ENCODE measurements around the gene ASIC2.
A peak's percentile ranks its signal among the peaks of the same experiment; 100 is the strongest.

Gene ASIC2

DNA sequence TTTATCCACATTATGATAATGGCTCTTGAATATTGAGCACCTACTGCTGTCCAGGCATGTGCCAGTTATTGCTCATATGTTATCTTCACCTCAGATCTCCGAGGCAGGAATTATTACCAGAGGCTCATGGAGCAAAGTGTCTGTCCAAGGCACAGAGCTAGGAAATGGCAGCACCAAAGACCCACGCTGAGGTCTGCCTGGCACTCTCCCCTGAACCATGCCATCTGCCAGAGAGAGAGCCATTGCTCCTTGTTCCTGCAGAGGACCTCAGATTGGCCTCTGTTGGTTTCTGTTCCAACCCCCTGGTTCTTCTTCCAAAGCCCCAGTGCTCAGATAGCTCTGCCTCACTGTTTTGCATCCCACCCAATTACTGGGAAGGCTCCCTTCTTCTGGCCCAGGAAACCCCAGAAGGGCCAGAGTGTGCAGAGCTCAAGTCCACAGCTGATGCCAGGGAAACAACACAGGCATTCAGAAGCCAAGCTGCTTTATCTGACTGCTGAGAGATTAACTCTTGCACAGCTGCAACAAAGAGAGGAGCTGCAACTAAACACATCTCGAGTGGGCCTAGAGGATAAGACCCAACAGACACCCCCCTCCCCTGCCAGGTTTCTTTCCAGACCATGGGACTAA, 5.9 kb downstream of the ASIC2 start (continued):
- no peak for TF ChIP-seq ZNF324 (tag by site-specific recombination; IDR thresholded peaks at IDR 0.05)
- no peak for TF ChIP-seq ZSCAN30 (tag by site-specific recombination; IDR thresholded peaks at IDR 0.05)

DNA sequence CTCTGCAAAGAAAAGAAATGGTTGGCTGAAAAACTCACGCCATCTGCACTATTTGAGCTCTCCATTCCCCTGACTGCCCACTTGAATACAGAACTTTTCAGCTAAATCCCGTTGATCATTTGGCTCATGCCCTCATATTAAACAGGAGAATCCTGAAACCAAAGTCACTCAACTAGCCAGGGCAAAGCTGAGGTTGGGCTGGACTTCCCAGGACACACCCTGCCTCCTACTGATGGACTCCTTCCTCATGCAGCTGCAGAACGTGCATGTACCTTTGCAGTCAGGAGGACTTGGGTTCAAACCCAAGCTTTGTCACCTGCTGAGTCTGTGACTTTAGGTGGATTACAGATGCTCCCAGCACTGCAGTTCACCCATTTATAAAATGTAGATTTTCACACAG, 7.7 kb downstream of the ASIC2 start:
- H3K4me1 ChIP-seq (ENCODE audit: control insufficient read depth, insufficient read depth, low read length), result peaks cover 5% of the 10 kb centered on the region
- POLR2A ChIA-PET, result no interaction called here
- H3K27ac ChIP-seq (ENCODE audit: extremely low read depth, low read depth, low read length), result no peak overlapping the region
- H3K4me3 ChIP-seq (ENCODE audit: low read depth, low read length), result no peak overlapping the region
- no peaks in the 10 kb centered on the region for H3K36me3 ChIP-seq (ENCODE audit: control insufficient read depth in 2 of 2, insufficient read depth in 1 of 2, low read length in 2 of 2)
- CTCF ChIA-PET, result interaction anchor here (0.6 kb wide), 1 partner anchor 286 kb away, joined by 3 read pairs; no protein-coding TSS in a partner anchor
- TF ChIP-seq ZNF664 (tag by site-specific recombination; IDR thresholded peaks at IDR 0.05), result no peak
- TF ChIP-seq, protein P1, sequence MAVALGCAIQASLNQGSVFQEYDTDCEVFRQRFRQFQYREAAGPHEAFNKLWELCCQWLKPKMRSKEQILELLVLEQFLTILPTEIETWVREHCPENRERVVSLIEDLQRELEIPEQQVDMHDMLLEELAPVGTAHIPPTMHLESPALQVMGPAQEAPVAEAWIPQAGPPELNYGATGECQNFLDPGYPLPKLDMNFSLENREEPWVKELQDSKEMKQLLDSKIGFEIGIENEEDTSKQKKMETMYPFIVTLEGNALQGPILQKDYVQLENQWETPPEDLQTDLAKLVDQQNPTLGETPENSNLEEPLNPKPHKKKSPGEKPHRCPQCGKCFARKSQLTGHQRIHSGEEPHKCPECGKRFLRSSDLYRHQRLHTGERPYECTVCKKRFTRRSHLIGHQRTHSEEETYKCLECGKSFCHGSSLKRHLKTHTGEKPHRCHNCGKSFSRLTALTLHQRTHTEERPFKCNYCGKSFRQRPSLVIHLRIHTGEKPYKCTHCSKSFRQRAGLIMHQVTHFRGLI (tag by site-specific recombination; IDR thresholded peaks at IDR 0.05), result peak; percentile 77
- H3K9me3 ChIP-seq (ENCODE audit: control insufficient read depth, insufficient read depth, low read depth, low read length), result no peaks in the 10 kb centered on the region

DNA sequence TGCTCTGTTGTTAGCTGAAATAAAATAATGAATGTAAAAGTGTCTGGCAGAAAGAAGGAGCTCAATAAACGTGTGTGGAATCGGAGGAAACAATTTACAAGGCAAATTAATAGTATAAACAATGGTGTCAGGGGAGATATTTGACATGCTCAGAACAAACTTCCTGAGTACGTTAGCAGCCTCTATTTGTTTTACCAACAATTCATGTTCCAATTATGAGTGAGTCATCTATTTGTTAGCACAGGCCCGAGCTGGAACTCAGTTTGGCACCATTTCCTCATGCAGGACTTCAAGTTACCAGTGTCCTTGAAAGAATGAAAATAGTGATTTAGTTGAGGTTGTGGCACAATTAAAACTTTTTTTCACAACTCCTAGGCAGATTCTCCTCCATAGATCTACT, 9.1 kb downstream of the ASIC2 start:
- ChIA-PET CTCF (interaction anchor here (1.3 kb wide), 1 partner anchor 9 kb away, joined by 4 read pairs; the partner anchor contains the start of gene ASIC2), POLR2A (no interaction called here)
- peak; percentile 44; the same call in 1 of the 2 replicates for TF ChIP-seq ZNF629 (tag by site-specific recombination; IDR thresholded peaks at IDR 0.05)
- TF ChIP-seq ZNF610 (tag by site-specific recombination; IDR thresholded peaks at IDR 0.05; ENCODE audit: borderline replicate concordance), result no peak
- TF ChIP-seq ZNF600 (tag by site-specific recombination; IDR thresholded peaks at IDR 0.05), result peak; percentile 42; the same call in 1 of the 2 replicates
- TF ChIP-seq, protein P2, sequence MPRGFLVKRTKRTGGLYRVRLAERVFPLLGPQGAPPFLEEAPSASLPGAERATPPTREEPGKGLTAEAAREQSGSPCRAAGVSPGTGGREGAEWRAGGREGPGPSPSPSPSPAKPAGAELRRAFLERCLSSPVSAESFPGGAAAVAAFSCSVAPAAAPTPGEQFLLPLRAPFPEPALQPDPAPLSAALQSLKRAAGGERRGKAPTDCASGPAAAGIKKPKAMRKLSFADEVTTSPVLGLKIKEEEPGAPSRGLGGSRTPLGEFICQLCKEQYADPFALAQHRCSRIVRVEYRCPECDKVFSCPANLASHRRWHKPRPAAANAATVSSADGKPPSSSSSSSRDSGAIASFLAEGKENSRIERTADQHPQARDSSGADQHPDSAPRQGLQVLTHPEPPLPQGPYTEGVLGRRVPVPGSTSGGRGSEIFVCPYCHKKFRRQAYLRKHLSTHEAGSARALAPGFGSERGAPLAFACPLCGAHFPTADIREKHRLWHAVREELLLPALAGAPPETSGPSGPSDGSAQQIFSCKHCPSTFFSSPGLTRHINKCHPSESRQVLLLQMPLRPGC (tag by site-specific recombination; IDR thresholded peaks at IDR 0.05), result peak; percentile 50
- TF ChIP-seq ZFP69B (tag by site-specific recombination; IDR thresholded peaks at IDR 0.05), result no peak
- 0 out of 2 replicates have a peak, but pooled peaks have one; percentile 31 for TF ChIP-seq ZNF366 (tag by site-specific recombination; conservative IDR thresholded peaks at IDR 0.05)
- TF ChIP-seq OSR2 (tag by site-specific recombination; IDR thresholded peaks at IDR 0.05), result peak; percentile 18; the same call in 1 of the 2 replicates
- Histone ChIP-seq H3K27ac (ENCODE audit: extremely low read depth, low read depth, low read length) (no peak overlapping the region), H3K4me1 (ENCODE audit: control insufficient read depth, insufficient read depth, low read length) (peaks cover 5% of the 10 kb centered on the region), H3K9me3 (ENCODE audit: control insufficient read depth, insufficient read depth, low read depth, low read length) (no peaks in the 10 kb centered on the region), H3K4me3 (ENCODE audit: low read depth, low read length) (no peak overlapping the region), H3K36me3 (ENCODE audit: control insufficient read depth in 2 of 2, insufficient read depth in 1 of 2, low read length in 2 of 2) (no peaks in the 10 kb centered on the region)

DNA sequence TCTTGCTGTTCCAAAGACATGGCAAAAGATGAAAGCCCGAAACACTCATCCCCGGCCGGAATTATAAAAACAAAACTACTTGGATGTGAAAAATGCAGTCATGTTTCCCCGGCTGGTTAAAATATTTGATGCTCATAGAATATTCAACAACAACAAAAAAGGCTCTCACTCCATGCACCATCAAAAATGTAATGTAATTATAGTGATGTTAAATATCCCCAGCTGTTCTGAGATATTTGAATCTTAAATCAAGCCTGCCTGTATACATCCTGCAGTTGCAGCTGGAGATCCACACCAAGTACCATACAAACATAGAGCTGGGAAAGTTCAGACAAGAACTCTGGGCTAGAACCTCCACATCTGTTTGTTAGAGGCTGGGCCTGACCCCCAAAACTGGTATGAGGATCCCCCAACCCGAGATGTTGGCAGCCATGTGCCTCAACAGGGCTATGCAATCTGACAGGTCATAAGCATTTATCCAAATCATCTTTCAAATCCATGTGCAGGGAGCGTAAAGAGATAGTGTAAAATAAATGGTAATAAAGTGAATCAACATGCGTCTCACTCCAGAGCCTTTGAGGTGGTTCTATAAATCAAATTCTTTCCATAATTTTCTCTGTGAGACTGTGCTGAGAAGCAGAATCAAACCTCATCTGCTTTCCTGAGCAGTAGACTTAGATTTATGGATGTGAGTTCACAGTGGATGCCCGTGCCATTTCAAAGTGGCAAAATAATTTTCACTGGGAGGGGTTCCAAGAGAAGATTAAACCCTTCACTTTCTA, 12.7 kb downstream of the ASIC2 start:
- H3K27ac ChIP-seq (ENCODE audit: extremely low read depth, low read depth, low read length), result no peak overlapping the region
- ChIA-PET POLR2A (no interaction called here), CTCF (no interaction called here)
- no peak overlapping the region for H3K4me3 ChIP-seq (ENCODE audit: low read depth, low read length)
- H3K4me1 ChIP-seq (ENCODE audit: control insufficient read depth, insufficient read depth, low read length), result peaks cover 5% of the 10 kb centered on the region
- H3K36me3 ChIP-seq (ENCODE audit: control insufficient read depth in 2 of 2, insufficient read depth in 1 of 2, low read length in 2 of 2), result no peaks in the 10 kb centered on the region
- H3K9me3 ChIP-seq (ENCODE audit: control insufficient read depth, insufficient read depth, low read depth, low read length), result no peaks in the 10 kb centered on the region
- TF ChIP-seq, protein P3, sequence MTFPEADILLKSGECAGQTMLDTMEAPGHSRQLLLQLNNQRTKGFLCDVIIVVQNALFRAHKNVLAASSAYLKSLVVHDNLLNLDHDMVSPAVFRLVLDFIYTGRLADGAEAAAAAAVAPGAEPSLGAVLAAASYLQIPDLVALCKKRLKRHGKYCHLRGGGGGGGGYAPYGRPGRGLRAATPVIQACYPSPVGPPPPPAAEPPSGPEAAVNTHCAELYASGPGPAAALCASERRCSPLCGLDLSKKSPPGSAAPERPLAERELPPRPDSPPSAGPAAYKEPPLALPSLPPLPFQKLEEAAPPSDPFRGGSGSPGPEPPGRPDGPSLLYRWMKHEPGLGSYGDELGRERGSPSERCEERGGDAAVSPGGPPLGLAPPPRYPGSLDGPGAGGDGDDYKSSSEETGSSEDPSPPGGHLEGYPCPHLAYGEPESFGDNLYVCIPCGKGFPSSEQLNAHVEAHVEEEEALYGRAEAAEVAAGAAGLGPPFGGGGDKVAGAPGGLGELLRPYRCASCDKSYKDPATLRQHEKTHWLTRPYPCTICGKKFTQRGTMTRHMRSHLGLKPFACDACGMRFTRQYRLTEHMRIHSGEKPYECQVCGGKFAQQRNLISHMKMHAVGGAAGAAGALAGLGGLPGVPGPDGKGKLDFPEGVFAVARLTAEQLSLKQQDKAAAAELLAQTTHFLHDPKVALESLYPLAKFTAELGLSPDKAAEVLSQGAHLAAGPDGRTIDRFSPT (tag by site-specific recombination; IDR thresholded peaks at IDR 0.05), result no peak
- TF ChIP-seq ZNF404 (tag by site-specific recombination; IDR thresholded peaks at IDR 0.05) (no peak), ZNF629 (tag by site-specific recombination; IDR thresholded peaks at IDR 0.05) (no peak), ZNF677 (tag by site-specific recombination; IDR thresholded peaks at IDR 0.05) (no peak), ZNF654 (tag by site-specific recombination; IDR thresholded peaks at IDR 0.05; ENCODE audit: low read depth) (no peak)
- TF ChIP-seq, protein P4, sequence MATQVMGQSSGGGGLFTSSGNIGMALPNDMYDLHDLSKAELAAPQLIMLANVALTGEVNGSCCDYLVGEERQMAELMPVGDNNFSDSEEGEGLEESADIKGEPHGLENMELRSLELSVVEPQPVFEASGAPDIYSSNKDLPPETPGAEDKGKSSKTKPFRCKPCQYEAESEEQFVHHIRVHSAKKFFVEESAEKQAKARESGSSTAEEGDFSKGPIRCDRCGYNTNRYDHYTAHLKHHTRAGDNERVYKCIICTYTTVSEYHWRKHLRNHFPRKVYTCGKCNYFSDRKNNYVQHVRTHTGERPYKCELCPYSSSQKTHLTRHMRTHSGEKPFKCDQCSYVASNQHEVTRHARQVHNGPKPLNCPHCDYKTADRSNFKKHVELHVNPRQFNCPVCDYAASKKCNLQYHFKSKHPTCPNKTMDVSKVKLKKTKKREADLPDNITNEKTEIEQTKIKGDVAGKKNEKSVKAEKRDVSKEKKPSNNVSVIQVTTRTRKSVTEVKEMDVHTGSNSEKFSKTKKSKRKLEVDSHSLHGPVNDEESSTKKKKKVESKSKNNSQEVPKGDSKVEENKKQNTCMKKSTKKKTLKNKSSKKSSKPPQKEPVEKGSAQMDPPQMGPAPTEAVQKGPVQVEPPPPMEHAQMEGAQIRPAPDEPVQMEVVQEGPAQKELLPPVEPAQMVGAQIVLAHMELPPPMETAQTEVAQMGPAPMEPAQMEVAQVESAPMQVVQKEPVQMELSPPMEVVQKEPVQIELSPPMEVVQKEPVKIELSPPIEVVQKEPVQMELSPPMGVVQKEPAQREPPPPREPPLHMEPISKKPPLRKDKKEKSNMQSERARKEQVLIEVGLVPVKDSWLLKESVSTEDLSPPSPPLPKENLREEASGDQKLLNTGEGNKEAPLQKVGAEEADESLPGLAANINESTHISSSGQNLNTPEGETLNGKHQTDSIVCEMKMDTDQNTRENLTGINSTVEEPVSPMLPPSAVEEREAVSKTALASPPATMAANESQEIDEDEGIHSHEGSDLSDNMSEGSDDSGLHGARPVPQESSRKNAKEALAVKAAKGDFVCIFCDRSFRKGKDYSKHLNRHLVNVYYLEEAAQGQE (tag by site-specific recombination; IDR thresholded peaks at IDR 0.05), result no peak
- TF ChIP-seq, protein P5, sequence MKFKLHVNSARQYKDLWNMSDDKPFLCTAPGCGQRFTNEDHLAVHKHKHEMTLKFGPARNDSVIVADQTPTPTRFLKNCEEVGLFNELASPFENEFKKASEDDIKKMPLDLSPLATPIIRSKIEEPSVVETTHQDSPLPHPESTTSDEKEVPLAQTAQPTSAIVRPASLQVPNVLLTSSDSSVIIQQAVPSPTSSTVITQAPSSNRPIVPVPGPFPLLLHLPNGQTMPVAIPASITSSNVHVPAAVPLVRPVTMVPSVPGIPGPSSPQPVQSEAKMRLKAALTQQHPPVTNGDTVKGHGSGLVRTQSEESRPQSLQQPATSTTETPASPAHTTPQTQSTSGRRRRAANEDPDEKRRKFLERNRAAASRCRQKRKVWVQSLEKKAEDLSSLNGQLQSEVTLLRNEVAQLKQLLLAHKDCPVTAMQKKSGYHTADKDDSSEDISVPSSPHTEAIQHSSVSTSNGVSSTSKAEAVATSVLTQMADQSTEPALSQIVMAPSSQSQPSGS (tag by site-specific recombination; IDR thresholded peaks at IDR 0.05; ENCODE audit: low read depth), result no peak
